K562 (cell line): ENCODE data around the gene OR6V1. TPM values are rescaled to one million over a fixed set of nuclear protein-coding genes. Genes with fewer than 3 reads are reported as not detected.

Experiments
- ATAC-seq: fragments of 200-7000 bp; cut with Tn5 transposase; 3 replicates; pipeline ENCODE4 v1.9.1; 2020; ENCODE audit warnings: moderate library complexity
- BruUV-seq: library from RNA; stranded (reverse); fragments of 400-500 nt; replicated peaks from 2 replicates; lab custom pipeline; 2021; lab: Mats Ljungman, UMichigan
- CTCF ChIA-PET: fragments of 300-600 bp; formaldehyde crosslinking; extraction: SDS; loops from one replicate; lab custom pipeline; 2021; ENCODE audit warnings: low intra/inter-chr PET ratio; lab: Yijun Ruan, JAX
- POLR2A ChIA-PET: fragments of 300-600, 350-650 bp; sonication (Branson Sonifier 250); formaldehyde crosslinking; extraction: SDS; loops from one replicate; lab custom pipeline; 2021; ENCODE audit warnings: antibody characterized with exemption, inconsistent platforms; lab: Yijun Ruan, JAX
- DNase-seq, 4 experiments: peaks; one replicate each; pipeline versions ENCODE4 v3.0.0 to v3.0.0-alpha.2; 2011 to 2018; ENCODE audit warnings: low spot score in 3 of 4, mixed read lengths in 3 of 4; ENCODE audit errors: extremely low read depth in 1 of 4
- FAIRE-seq: peaks from 2 replicates; lab custom pipeline; 2011; peaks lifted over from hg19 to GRCh38; lab: Jason Lieb, UNC
- H2AFZ ChIP-seq: 2 replicates; pipeline ENCODE4 v1.6.0; 2011; ENCODE audit warnings: low read depth, low read length, control low read depth, inconsistent platforms
- H3K27ac ChIP-seq: fragments of 200-600 bp; 3 replicates; pipeline ENCODE4 v1.8.0; 2011; ENCODE audit warnings: low read depth, mild to moderate bottlenecking, control low read depth, inconsistent platforms, low read length, moderate library complexity, mixed read lengths; ENCODE audit errors: extremely low read depth
- H3K27me3 ChIP-seq, 2 experiments: fragments of 300-600 bp in 1 of 2; 2 replicates in 1 of 2; 3 replicates in 1 of 2; pipeline versions ENCODE4 v1.6.0 to v1.8.0; 2011; ENCODE audit warnings: inconsistent platforms in 2 of 2, low read length in 2 of 2, mild to moderate bottlenecking in 1 of 2, mixed read lengths in 1 of 2, moderate library complexity in 1 of 2; ENCODE audit not compliant: control insufficient read depth in 2 of 2, insufficient read depth in 2 of 2
- H3K36me3 ChIP-seq: fragments of 300-600 bp; 3 replicates; pipeline ENCODE4 v1.8.0; 2011; ENCODE audit warnings: mild to moderate bottlenecking, low read length, inconsistent platforms; ENCODE audit not compliant: control insufficient read depth, insufficient read depth
- H3K4me1 ChIP-seq, 2 experiments: fragments of 200-600 bp in 1 of 2; replicated peaks in 1 of 2; 2 replicates in 1 of 2; 3 replicates in 1 of 2; pipeline versions ENCODE4 v1.5.1 to v1.8.0; 2011; ENCODE audit warnings: inconsistent platforms in 2 of 2, low read length in 2 of 2, mild to moderate bottlenecking in 1 of 2, mixed read lengths in 1 of 2, moderate library complexity in 1 of 2; ENCODE audit not compliant: control insufficient read depth in 2 of 2, insufficient read depth in 2 of 2
- H3K4me2 ChIP-seq: 2 replicates; pipeline ENCODE4 v1.6.1; 2011; ENCODE audit warnings: low read length, control low read depth, inconsistent platforms, mixed read lengths; ENCODE audit not compliant: insufficient read depth
- H3K4me3 ChIP-seq: fragments of 200-600 bp; sonication (generic), shearing (Covaris generic); 2 replicates; pipeline ENCODE4 v1.5.1; 2016; ENCODE audit warnings: control low read depth, inconsistent platforms
- H3K79me2 ChIP-seq: fragments of 200-600 bp; 3 replicates; pipeline ENCODE4 v1.8.0; 2011; ENCODE audit warnings: low read length, inconsistent platforms; ENCODE audit not compliant: control insufficient read depth, insufficient read depth
- H3K9ac ChIP-seq, 2 experiments: 2 replicates each; pipeline versions ENCODE4 v1.6.0 to v1.6.1; 2011; ENCODE audit warnings: low read depth in 2 of 2, low read length in 2 of 2, control low read depth in 1 of 2, inconsistent platforms in 1 of 2, mild to moderate bottlenecking in 1 of 2, mixed read lengths in 1 of 2; ENCODE audit not compliant: insufficient read depth in 1 of 2
- H3K9me1 ChIP-seq: one replicate; pipeline ENCODE4 v1.6.0; 2011; ENCODE audit warnings: inconsistent platforms, mild to moderate bottlenecking, low read length, moderate library complexity; ENCODE audit not compliant: control insufficient read depth, insufficient read depth
- H3K9me3 ChIP-seq: replicated peaks from 2 replicates; pipeline ENCODE4 v1.5.1; 2011; ENCODE audit warnings: low read depth, low read length, inconsistent platforms; ENCODE audit not compliant: control insufficient read depth, insufficient read depth
- H4K20me1 ChIP-seq: replicated peaks from 2 replicates; pipeline ENCODE4 v1.6.1; 2011; ENCODE audit warnings: low read length, inconsistent platforms, mixed read lengths; ENCODE audit not compliant: control insufficient read depth, insufficient read depth
- BHLHE40 ChIP-seq: IDR thresholded peaks from 2 replicates; pipeline ENCODE4 v1.6.1; 2011; ENCODE audit warnings: low read length, improper control_type of control experiment
- C11orf30 ChIP-seq: fragments of 450-650 bp; IDR thresholded peaks from 2 replicates; pipeline ENCODE4 v1.6.1; 2016; ENCODE audit warnings: low read depth, mild to moderate bottlenecking
- CBFA2T2 ChIP-seq: fragments of 450-650 bp; conservative IDR thresholded peaks from 2 replicates; pipeline ENCODE4 v1.6.1; 2017; ENCODE audit warnings: mild to moderate bottlenecking
- COPS2 ChIP-seq: fragments of 450-650 bp; conservative IDR thresholded peaks from 2 replicates; pipeline ENCODE4 v1.6.1; 2016; ENCODE audit warnings: mild to moderate bottlenecking, moderate library complexity
- HLTF ChIP-seq: fragments of 450-650 bp; IDR thresholded peaks from 2 replicates; pipeline ENCODE4 v1.6.1; 2016
- MYC ChIP-seq, 2 experiments: fragments of 250-450 bp in 1 of 2; sonication (Bioruptor Pico) in 1 of 2; IDR thresholded peaks; 2 replicates each; pipeline versions ENCODE4 v1.5.1 to v1.6.1; 2012 to 2021; ENCODE audit warnings: low read depth in 2 of 2, borderline replicate concordance in 1 of 2, improper control_type of control experiment in 1 of 2, low read length in 1 of 2, mild to moderate bottlenecking in 1 of 2, moderate library complexity in 1 of 2
- PCBP2 ChIP-seq: fragments of 200-400 bp; formaldehyde crosslinking; IDR thresholded peaks from 2 replicates; pipeline ENCODE4 v1.6.1; 2018; ENCODE audit warnings: low read length, low read depth, mild to moderate bottlenecking, moderate library complexity; ENCODE audit not compliant: poor library complexity, severe bottlenecking
- PHF8 ChIP-seq: fragments of 200-600 bp; sonication (generic); IDR thresholded peaks from 2 replicates; pipeline ENCODE4 v1.6.1; 2012; ENCODE audit warnings: mixed run types, mild to moderate bottlenecking, inconsistent platforms, low read length, moderate library complexity, borderline replicate concordance
- POLR2AphosphoS2 ChIP-seq: IDR thresholded peaks from 2 replicates; pipeline ENCODE4 v1.6.1; 2012; ENCODE audit warnings: low read length, improper control_type of control experiment
- SNRNP70 ChIP-seq: fragments of 200-400 bp; formaldehyde crosslinking; optimal IDR thresholded peaks from 2 replicates; pipeline ENCODE3; 2017; ENCODE audit warnings: low read depth, low read length
- ZNF639 ChIP-seq, 2 experiments: fragments of 200-800 bp in 1 of 2; sonication (Bioruptor generic) in 1 of 2; sonication (generic) in 1 of 2; formaldehyde crosslinking in 1 of 2; IDR thresholded peaks in 1 of 2; conservative IDR thresholded peaks in 1 of 2; 2 replicates each; pipeline versions ENCODE4 v1.5.0 to v1.6.1; 2016 to 2020; ENCODE audit warnings: missing compliant biosample characterization in 1 of 2, missing genetic modification characterization in 1 of 2, missing genetic modification reagents in 1 of 2
- WGBS: fragments of 100-300 bp; shearing (Covaris generic); methylation state at CpG from one replicate; pipeline ENCODE4 v1.1.6; 2016; ENCODE audit warnings: low coverage, mixed read lengths; ENCODE audit not compliant: insufficient coverage; ENCODE audit errors: missing lambda C conversion rate; 5-methylcytosine and 5-hydroxymethylcytosine counted together
- in situ Hi-C: fragments of 300-500 bp; cut with MboI; formaldehyde crosslinking; loops from 4 replicates; pipeline ENCODE4 v1.15.0; 2018; ENCODE audit warnings: inconsistent platforms, mixed read lengths
- intact Hi-C: fragments of 100-400 bp; cut with micrococcal nuclease; formaldehyde crosslinking; loops from 2 replicates; pipeline ENCODE4 v1.14.2; 2022
- polyA plus RNA-seq, 8 experiments: library from polyadenylated mRNA; depleted of rRNA in 4 of 8; stranded (reverse) in 5 of 8; unstranded in 3 of 8; fragments of >200 nt; fragmentation: Nextera tagmentation in 2 of 8; fragmentation: Illumina TruSeq in 1 of 8; extraction: Ambion mirVana in 2 of 8; extraction: Trizol in 1 of 8; gene quantifications; 2 replicates each; pipeline versions ENCODE4 v1.2.1 to v1.2.3, GENCODE V29; 2011 to 2014; ENCODE audit warnings: inconsistent platforms in 1 of 8, missing spikeins in 1 of 8
- total RNA-seq, 7 experiments: library from RNA; depleted of rRNA in 6 of 7; stranded (reverse); fragments of >200 nt in 6 of 7; fragmentation: Illumina TruSeq in 2 of 7; extraction: Trizol in 2 of 7; gene quantifications; 2 replicates each; pipeline versions ENCODE4 v1.2.1 to v1.2.3, GENCODE V29; 2011 to 2021; ENCODE audit warnings: low replicate concordance in 1 of 7

OR6V1 gene
- total and polyA plus RNA-seq, 9 of the 15 experiments (the other 6 are each of a cell fraction or from before 2014, with no cell fraction given) = not detected

GRCh38 chr7:143069912-143070500, 17.9 kb downstream of the OR6V1 start:
- Histone ChIP-seq H3K9me1 (no peaks in the 10 kb centered on the region), H3K9ac (no peak overlapping the region), H3K36me3 (no peaks in the 10 kb centered on the region), H3K27me3 (0 out of 5 replicates have a peak, but pooled peaks cover 0 to 7% of the 10 kb centered on the region in 2 experiments), H3K4me3 (no peak overlapping the region), H3K4me2 (no peak overlapping the region), H3K27ac (no peak overlapping the region), H3K79me2 (no peaks in the 10 kb centered on the region), H3K9me3 (no peaks in the 10 kb centered on the region), H2AFZ (no peak overlapping the region), H4K20me1 (no peaks in the 10 kb centered on the region), H3K4me1 (no peaks in the 10 kb centered on the region)
- FAIRE-seq = no peak
- TF ChIP-seq ZNF639 (CRISPR knock-in tag; conservative IDR thresholded peaks at IDR 0.05 in 1 of 2, IDR thresholded peaks at IDR 0.05 in 1 of 2) (no peak), SNRNP70 (no peak), C11orf30 (no peak), PHF8 (no peak), COPS2 (no peak), POLR2AphosphoS2 (no peak), PCBP2 (no peak), CBFA2T2 (no peak), MYC (IDR thresholded peaks at IDR 0.05; ENCODE audit: low read depth, low read length) (no peak), MYC (CRISPR knock-in tag; IDR thresholded peaks at IDR 0.05; ENCODE audit: borderline replicate concordance, low read depth) (no peak), HLTF (no peak), BHLHE40 (no peak)
- intact Hi-C loops = no loop called here
- POLR2A ChIA-PET = no interaction called here
- WGBS = 0% methylated on average over 6 of the region's 6 CpGs
- BruUV-seq = no TSS peak
- ATAC-seq = peak; percentile 45; the same call in 2 of the 3 replicates
- in situ Hi-C loops = no loop called here
- CTCF ChIA-PET = no interaction called here
- no peak for DNase-seq
